Astrocyte of the hippocampus (primary cell): ENCODE data around the gene OMP.
"Not testable (repeated sequence)": the region's sequence is repeated elsewhere in the genome, so short reads cannot be mapped to it uniquely, and the experiment has no call there.

Experiments
- DNase-seq: peaks from one replicate; pipeline ENCODE4 v3.0.0; 2011; ENCODE audit warnings: low read depth, low spot score

The OMP gene, protein sequence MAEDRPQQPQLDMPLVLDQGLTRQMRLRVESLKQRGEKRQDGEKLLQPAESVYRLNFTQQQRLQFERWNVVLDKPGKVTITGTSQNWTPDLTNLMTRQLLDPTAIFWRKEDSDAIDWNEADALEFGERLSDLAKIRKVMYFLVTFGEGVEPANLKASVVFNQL

DNA sequence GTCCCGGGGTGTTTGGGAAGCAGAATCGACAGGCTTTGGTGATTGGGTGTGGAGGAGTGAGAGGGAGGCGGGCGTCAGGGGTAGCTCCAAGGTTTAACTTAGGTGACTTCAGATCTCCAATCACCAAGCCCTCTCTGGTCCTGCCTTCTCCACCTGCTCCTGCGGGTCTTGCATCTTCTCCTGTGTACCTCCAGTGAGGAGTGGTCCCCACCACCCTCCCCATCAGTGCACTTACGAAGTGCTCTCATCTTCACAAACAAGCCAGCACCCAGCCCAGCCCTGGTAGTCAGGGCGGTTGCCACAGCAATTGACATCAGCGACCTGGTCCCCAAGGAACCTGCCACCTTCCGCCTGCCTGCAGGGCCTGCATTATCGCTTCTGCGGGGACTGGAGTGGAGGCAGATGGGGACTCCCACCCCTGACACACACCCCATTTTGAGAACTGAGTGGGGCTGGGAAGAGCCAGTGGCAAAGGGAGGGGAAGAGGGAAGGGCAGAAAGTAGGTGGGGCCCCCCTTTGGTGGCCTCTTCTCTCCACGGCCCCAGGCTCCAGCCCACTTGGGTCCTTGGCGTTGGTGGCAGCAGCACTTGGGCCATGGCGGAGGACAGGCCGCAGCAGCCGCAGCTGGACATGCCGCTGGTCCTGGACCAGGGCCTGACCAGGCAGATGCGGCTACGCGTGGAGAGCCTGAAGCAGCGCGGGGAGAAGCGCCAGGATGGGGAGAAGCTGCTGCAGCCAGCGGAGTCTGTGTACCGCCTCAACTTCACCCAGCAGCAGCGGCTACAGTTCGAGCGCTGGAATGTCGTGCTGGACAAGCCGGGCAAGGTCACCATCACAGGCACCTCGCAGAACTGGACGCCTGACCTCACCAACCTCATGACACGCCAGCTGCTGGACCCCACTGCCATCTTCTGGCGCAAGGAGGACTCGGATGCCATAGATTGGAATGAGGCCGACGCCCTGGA, at the start of gene OMP:
TSS of gene OMP (plus strand) at position 595 of the 965 bp plus-strand sequence. CDS start at position 595, 0 bp downstream.
- no peak for DNase-seq

DNA sequence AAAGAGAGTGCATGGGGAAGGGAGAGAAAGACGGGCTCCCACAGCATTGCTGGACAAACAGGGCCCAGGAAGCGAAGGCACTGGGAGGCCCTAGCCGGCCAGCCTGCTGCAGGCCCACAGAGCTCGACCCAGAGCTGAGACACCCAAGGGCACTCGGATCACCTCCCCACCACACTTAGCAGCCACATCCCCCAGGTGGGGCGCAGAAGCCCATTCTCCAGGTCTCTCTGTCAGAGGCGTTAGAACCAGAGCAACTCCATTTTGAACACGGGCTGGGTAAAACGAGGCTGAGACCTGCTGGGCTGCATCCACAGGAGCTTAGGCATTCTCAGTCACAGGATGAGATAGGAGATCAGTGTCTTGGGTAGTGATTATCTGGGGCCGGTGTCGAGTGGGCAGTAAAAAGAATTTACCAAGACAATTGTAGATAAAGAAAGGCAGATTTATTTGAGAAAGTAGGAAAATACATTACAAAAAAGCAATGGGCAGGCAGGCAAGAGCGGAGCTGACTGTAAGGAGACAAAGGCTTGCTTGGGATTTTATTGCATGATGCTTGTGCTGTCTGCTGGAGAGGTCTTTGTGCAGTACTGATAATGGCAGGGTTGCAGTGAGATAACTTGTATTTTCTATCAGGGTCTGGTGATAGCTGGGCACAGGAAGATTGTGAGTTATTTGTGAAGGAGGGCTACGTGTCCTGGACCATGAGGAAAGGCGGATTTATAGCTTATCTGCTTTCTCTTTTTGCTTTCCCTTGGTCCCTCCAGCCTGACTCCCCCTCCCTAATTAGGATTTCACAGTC, 49.2 kb upstream of the OMP start:
- no peak for DNase-seq

DNA sequence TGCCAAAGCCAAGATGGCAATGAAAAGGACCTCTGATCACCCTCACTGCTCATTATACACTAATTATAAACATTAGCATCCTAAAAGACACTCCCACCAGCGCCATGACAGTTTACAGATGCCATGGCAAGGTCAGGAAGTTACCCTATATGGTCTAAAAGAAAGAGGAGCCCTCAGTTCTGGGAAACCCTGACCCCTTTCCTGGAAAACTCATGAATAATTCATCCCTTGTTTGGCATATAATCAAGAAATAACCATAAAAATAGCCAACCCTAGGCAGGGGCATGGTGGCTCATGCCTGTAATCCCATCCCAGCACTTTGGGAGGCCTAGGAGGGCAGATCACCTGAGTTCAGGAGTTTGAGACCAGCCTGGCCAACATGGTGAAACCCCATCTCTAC, 48.6 kb upstream of the OMP start:
- peak; percentile 34 for DNase-seq

DNA sequence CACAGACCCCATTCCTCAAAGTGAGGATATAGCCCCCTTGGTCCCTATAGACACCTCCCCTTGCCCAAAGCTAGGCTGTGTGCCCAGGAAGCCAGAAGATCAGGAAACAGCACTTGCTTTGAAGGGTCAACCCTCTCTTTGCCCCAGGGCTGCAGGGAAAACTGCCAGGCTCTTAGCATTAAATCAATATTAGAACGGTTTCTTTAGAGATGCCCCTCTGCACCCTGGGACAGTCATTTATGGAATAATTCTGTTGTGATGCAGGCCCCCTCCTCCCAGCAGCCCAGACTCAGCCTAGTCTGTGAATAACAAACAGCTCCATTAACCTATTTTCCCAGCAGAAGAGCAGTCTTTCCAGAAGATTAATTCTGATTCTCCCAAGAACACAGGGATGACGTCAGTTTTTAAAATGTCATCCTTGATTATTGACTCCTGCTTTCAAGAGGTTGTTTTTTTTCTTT, 47.5 kb upstream of the OMP start:
- no peak for DNase-seq

DNA sequence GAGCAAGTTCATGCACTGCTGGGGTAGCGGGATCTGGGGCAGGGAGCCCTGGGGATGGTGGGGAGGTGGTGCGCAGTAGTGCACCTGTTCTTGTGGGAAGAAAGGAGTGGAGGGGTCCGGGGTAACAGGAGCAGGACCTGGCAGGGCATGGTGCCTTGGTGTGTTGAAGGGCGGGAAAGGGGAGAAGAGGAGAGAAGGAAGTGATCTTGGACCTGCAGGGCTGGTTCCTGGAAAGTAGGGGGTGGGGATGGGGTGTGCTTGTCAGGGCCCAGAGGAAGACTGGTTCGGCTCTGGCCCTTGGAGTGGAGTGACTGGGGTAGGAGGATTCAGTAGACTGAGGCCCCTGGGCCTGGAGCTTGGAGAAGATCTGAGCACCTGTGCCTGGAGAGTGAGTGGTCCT, 46.7 kb upstream of the OMP start:
- no peak for DNase-seq

DNA sequence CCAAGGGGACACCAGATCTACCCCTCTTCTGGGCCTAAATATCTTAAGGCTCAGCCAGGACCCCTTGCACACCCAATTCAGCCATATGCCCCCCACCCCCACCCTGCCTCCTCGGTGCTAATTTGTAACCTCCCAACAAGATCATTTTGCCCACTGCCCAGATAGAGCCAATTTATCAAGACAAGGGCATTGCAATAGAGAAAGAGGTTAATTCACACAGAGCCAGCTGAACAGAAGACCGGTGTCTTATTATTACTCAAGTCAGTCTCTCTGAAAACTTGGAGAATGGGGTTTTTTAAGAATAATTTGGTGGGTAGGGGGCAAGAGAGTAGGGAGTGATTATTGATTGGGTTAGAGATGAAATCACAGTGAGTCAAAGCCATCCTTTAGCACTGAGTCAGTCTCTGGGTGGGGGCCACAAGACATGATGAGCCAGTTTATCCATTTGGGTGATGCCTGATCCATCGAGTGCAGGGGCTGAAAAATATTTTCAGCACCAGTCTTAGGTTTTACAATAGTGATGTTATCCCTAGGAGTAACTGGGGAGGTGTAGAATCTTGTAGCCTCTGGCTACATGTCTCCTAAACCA, 45.7 kb upstream of the OMP start:
- DNase-seq: no peak

DNA sequence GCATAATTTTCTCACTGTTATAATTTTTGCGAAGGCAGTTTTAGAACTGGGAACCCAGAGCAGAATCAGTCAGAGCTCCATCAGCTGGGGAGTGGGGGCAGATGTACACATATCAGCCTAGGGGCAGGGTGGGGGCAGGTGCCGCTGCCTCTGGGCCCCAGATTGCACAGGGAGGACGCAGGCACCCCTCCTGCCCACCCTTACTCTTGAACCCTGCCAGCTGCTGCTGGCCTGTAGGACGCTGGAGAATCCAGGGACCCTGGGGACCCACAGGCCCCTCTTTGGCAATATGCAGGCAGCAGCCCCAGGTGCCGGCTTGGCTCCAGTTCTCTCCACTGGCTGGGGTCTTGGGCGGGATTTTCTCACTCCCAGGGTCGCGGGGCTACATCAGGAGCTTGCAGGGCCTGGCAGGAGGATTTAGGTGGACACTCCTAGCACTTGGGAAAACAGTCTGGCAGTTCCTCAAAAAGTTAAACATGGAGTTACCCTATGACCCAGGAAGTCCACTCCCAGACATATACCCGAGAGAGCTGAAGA, 44.6 kb upstream of the OMP start:
- no peak for DNase-seq

DNA sequence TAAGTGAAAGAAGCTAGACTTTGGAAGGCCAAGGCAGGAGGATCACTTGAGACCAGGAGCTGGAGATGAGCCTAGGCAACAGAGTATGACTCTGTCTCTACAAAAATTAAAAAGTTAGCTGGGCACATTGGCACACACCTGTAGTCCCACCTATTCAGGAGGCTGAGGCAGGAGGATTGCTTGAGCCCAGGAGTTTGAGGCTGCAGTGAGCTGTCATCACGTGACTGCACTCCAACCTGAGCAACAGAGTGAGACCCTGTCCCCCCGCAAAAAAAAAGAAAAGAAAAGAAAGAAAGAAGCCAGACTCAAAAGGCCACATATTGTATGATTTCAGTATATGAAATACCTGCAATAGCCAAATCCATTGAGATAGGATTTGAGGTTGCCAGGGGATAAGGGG, 43.7 kb upstream of the OMP start:
- no peak for DNase-seq

DNA sequence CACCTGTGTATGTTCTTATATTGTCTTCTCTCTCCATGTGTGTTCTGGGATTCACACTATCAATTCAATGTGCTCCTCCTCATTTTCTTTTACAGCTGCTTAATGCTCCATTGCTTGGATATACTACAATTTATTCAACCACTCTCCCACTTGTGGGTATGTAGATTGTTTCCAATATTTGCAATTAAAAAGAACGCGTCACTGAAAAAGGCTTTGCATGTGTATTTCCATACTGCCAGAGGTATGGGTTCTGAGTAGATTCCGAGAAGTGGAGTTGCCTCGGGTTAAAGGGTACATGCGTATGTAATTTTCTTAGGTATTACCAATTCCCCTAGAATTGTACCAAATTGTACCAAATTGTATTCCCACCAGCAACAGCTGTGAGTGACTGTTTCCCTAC, 42.8 kb upstream of the OMP start:
- DNase-seq: no peak

DNA sequence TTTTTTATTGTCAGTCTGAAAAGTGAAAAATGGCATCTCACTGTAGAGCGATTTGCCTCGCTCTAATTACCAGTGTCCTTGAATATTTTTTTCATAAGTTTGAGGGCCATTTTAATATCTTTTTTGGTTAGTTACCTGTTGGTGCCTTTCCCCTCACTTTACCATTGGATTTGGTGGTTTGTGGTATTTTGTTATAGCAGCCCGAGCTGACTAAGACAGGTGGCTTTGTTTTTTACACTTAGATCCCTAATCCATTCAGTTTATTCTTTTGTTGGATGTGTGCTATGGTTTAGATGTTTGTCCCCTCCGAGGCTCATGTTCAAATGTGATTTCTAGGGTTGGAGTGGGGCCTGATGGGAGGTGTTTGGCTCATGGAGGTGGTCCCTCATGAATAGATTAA, 42.4 kb upstream of the OMP start:
- no peak for DNase-seq

DNA sequence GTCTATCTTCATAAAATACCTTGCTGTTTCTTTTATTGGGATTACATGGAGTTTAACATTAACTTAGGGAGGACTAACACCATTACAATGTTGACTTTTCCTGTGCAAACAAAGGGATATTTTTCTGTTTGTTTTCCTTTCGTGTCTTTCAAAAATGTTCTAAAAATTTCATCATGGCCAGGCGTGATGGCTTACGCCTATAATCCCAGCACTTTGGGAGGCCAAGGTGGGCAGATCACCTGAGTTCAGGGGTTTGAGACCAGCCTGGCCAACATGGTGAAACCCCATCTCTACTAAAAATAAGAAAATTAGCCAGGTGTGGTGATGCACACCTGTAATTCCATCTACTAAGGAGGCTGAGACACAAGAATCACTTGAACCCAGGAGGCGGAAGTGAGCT, 41.4 kb upstream of the OMP start:
- DNase-seq: not testable (repeated sequence)

DNA sequence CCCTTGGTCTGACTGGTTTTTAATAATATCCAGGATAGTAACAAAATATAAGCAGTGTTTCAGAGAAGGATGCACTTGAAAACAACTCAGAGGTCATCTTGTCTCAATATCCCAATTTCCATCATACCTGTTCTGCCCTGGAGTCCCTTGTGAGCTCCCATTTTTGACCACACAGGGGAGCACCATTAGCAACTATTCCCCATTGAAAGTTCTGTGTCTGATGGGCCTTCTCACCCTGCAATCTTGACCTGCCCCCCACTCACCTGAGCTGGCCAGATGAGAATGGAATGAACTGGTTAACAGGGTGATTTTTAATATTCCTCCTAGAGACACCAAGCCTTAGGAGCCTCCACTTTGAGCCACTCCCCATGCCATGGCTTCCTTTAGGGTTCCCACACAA, 39.7 kb upstream of the OMP start:
- no peak for DNase-seq

DNA sequence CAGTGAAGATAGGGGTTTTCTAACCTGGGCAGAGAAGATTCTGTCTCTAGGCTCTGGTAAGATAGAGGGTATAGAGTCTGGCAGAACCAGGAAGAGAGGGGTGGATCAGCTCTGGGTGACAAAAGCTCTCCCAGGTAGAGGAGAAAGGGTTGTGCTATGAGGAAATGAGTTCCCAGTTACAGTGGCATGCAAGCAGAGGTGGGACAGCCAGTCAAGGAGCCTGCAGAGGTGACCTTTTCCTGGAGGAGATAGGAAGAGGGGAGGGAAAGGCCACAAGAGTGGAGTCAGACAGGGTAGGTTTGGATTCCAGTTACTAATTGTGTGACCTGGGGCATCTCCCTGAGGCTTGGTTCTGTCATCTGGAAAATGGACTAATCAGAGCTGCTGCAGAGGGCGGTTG, 39.2 kb upstream of the OMP start:
- no peak for DNase-seq

DNA sequence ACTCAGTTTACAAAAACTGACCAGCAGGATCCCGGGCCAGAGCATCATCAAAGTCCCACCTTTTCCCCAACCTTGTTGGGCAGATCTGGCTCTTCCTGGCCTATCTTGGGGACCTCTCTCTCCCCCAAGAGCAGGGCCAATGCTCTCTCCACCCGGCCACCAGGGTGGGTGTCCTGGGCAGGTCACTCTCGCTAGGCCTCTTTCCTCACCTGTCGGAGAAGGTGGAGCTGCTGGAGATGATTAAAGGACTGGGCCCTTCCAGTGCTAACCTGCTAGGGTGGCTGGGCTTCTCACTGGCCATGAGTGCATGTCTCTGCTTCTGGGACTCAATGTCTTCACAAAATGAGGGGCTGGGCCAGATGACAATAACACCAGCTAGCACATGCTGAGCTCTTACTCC, 38.8 kb upstream of the OMP start:
- DNase-seq: no peak

DNA sequence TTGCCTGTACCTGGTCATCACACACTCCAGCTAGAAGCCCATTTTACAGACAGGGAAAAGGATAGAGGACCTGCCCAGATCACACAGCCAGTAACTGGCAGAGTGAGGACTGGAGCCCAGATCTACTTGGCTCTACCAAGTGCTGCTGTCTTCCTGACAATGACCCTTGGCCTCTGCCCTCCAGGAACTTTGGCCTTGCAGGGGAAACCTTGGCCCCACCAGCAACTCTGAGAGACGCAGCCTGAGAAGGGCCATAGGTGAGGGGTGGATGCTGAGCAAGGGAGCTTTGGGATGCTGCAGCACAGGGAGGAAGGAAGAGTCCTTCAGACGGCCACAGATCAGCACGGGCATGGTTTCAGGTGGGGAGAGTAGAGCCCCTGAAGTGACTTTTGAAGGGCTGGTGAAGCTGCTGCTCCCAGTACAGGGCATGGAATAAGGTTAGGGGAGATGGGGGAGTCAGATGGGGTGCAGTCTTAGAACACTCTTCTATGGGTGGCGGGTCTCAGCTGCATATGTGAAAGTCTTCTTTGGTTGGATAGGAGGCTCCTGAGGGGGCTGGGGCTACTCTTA, 37.9 kb upstream of the OMP start:
- DNase-seq: no peak

DNA sequence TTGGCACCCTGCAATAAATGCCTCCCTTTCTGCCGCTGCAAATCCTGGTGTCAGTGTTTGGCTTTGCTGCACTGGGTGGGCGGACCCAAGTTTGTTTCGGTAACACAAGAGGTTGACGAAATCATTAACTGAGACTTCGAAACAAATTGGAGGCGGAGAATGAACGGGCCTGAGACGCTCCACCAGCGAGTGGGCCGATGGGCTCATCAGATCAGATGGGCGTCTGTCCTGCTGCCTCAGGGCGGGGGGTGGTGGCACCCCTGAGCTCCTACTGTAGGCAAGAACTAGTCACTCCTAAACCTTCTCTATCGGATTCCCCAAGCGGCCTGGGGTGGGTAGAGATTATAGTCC, 36.8 kb upstream of the OMP start:
- peak; percentile 54 for DNase-seq

DNA sequence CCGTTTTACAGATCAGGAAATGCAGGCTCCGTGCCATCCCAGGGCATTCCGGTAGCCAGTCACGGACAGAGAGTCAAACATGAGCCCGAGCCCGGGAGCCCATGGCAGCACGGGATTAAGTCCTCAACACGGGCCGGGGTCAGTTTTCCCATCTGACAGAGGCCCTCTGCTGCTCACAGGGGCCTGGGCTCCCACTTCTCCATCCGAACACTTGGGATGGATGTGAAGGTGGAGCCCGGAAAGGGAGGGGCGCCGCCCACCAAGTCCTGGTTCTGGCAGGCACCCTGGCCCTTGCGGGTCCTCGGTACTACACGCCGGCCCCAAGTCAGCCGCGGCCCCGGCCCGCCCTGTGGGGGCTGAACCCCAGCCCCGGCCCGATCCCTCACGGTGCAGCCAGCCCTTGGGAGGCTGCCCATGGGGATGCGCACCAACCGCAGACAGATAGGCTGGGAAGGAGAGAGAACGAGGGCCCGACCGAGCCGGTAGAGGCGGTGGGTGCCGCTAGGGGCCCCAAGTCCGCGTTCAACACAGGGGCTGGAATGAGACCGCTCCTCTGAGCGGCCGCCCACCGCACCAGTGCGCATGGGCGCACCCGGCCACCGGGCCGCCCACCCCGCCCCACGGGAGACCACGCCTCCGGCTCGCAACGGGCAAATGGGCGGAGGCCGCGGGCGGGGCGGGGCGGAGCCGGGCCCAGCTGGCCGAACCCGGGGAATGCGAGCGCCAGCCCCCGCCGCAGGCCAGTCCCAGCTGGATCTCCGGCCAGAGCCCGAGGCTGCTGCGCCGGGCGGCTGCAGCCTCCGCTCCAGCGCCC, 36.2 kb upstream of the OMP start, which contains the start of gene CAPN5:
TSS of gene CAPN5 (plus strand) at position 743 of the 814 bp plus-strand sequence. CDS start 17,916 bp downstream, outside the sequence.
- peak; percentile 99 for DNase-seq

DNA sequence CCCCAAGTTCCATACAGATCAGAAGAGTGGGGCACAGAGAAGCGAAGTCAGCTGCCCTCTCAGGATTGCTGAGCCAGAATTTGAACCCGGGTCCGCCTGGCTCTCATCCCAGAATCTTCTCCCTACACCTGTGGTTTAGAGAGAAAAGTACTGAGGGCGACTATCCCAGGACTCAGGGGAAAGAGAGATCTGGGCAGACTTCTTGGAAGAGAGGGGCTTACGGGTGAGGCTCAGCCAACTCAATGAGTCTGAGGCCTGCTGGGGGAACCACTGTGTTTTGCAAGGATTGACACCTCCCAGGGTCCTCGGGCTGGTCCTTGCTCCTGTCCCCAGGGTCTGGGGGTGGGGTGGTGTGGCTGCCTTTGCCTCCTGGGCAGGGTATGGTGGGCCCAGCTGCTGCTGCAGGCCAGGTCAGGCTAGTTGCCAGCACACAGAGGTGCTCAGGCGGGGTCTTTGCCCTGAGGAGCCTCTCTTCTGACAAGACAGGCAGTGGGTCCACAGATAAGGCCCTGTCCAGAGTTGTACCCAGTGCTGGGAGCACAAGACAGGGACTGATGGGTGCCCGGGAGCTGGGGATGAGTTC, 34.7 kb upstream of the OMP start:
- no peak for DNase-seq

DNA sequence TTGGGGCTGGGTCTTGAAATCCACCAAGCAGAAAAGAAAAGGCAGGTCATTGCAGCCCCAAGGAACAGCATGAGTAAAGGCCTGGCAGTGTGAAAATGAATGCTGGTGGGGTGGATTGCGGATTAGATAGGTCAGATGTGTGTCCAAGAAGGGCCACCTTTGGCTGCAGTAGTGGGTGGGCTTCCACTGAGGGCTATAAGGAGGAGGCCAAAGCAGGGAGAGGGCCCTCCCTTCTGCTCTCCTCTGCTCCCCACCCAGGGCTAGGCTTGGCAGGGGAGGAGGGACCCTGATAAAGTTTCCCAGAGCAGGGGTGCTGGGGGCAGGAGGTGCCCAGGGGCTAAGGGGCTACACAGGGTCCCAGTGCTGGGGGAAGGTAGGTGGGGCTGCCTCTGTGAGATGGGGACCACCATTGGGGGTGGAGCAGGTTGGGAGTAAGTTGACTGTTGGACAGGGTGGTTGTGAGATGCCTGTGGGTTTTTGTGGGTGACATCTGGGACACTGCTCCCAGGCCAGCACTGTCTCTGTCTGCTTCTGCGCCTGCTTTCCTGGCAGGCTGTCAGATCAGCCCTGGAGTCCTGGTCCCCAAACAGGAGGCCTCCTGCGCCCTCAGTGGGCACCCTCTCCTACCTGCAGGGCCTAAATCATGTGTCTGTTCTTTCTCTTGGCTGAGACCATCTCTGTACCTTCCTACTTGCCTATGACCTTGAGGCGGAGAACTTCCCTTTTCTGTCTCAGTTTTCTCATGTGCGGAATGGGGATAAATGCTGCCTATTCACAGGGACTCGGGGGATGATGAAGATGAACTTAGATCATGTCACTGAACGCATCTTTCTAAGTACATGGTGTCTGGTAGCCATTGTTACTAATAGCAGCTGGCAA, 33.9 kb upstream of the OMP start:
- no peak for DNase-seq
